AG20443 (cell line): ENCODE data around the gene ARAP3.
"Not testable (repeated sequence)": the region's sequence is repeated elsewhere in the genome, so short reads cannot be mapped to it uniquely, and the experiment has no call there.

ENCODE experiments used
- DNase-seq: peaks from one replicate; pipeline ENCODE4 v3.0.0; 2012; ENCODE audit warnings: low spot score, mixed read lengths

ARAP3 gene

DNA sequence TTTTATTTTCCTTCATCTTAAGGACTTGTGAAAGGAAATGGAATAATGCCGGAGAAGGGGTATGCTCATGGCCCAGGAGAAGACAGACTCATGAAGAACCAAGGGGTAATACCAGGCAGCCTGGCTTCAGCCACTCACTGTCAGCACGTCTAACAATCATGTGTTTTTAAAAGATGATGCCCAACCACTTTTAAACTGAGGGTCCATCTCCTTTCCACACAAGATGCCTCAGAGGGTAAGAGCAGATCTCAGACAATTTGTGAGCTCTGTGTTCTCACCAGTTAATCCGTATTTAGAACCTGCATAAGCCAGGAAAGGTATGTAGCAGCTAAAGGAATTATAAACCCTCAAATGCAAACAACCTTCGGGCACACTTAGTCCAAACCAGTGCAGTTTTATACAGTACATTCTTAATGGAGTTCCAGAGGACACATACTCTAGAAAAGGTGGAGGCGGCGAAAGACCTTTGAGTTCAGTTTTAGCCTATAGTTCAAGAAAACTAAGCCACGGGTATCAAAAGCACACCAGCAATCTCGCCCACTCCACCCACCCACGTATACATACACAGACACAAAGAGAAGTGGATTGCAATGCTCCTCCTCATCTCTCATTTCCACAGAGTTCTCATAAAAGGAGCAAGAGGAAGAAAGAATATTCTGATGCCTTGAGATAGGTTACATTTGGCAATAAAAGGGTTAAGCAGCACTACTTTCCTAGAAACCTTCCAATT lies 65.9 kb downstream of the ARAP3 start:
- DNase-seq: no peak

DNA sequence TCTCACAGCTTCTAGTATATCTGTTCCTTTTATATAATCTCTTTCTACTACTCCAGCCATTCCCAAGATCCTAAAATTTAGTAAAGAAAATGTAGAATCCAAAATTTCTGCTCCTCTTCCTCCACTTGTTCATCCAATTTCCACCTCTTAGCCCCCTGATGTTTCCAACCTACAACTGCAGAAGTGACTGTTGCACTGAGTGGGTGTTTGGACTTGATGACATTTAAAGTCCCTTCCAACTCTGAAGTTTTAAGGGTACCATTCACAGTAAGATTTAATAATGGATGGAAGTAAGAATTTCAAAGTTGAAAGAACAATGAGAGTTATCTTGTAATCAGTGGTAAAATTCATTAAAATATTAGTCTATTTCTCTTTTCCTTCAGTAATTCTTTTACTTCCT lies 68.7 kb downstream of the ARAP3 start:
- DNase-seq: no peak

DNA sequence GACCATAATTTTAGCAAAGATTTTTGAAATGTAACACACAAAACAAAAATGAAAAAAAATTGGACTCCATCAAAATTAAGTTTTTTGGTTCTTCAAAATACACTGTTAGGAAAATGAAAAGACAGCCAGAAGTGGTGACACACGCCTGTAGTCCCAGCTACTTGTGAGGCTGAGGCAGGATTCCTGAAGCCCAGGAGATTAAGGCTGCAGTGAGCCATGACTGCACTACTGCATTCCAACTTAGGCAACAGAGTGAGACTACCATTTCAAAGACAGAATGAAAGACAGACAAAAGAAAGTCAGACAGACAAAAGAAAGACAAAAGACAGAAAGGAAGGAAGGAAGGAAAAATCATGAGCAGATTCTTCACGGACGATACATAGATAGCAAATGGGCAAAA lies 70.7 kb downstream of the ARAP3 start:
- no peak for DNase-seq

DNA sequence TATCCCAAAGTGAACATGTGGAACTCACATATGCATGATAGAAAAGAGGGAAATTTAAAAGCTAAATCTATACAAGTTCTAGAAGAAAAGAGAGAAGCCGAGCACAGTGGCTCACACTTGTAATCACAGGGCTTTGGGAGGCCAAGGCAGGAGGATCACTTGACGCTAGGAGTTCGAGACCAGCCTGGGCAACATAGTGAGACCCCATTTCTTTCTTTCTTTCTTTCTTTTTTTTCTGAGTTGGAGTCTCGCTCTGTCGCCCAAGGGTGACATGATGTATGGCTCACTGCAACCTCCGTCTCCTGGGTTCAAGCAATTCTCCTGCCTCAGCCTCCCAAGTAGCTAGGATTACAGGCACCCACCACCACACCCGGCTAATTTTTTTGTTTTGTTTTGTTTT lies 72.1 kb downstream of the ARAP3 start:
- not testable (repeated sequence) for DNase-seq

DNA sequence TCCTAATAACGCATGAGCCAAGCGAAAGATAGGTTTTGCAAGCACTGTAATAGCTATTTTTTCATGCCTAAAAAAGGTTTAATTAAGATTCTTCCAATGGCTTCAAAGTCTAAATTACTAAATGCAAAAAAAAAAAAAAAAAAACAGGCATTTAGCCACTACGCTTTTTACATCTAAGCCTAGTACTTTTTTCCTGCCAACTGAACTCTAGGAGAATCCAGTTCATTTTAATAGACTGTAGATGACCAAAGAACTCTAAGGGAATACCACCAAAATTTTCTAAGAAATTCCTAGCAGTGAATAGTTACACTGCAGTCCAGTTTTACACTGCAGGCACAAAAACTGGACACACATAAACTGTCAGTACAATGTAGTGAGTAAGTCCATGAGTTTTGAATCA lies 73.0 kb downstream of the ARAP3 start:
- no peak for DNase-seq

DNA sequence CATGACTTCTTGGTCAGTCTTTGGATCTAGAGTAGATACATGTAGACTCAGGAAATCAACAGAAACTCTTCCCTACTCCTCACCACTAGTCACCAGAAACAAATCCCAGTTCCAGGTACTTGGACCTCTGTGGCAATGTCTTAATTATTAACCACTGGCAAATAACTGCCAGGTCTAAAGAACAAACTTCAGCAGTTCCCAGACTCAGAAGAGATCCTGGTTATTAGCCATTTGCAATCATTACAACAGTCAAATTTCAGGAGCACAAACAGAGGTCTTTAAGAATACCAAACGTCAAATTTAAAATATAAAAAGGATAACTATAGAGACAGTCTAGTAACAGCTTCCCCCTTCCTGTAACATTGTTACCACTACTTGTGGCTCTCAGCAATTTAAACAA lies 73.5 kb downstream of the ARAP3 start:
- DNase-seq: no peak

DNA sequence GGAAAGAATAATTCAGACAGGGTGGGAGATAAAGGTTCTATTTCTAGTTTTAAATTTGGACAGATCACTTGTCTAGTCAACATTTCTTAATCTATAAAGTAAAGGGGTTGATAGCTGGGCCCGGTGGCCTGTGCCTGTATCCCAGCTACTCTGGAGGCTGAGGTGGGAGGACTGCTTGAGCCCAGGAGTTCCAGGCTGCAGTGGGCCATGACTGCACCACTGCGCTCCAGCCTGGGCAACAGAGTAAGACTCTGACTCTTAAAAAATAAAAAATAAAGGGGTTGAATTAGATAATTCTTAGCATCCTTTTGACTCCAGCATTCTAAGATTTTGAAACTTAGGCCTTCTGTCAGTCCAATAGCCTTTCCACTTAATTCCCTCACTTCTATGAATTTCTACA lies 74.0 kb downstream of the ARAP3 start:
- DNase-seq: no peak

DNA sequence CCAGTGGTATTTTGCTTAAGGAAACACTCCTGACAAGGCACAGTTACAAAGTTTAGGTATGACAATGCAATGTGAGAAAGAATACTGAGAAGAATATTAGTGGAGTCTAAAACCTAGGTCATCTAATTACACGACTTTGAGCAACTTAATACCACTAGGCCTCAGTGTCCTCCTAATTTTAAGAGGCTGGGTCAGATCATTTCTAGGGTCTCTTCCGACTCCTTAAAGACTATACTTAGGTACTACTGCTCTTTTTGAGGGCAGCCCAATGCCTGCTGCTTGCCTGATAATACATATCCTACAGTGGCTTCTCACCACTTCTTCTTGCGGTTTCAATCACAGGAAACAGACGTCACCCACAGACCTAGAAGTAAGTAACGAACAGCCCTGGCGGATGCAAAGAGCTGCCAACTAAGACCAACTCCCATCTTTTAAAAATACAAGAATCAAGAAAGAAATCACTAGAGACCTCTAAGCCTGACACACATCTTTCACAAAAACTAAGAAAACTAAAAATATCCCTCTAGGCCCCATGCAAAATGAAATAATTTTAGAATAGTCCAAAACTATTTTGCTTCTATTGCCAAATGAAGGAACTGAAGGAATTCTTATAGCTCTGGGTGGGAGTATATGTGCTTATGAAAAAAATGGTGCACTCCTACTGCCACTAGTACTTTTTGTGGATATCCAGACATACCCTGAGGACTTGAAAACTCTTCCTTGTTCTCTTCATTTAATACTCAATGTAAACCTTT lies 76.3 kb downstream of the ARAP3 start:
- peak; percentile 21 for DNase-seq

DNA sequence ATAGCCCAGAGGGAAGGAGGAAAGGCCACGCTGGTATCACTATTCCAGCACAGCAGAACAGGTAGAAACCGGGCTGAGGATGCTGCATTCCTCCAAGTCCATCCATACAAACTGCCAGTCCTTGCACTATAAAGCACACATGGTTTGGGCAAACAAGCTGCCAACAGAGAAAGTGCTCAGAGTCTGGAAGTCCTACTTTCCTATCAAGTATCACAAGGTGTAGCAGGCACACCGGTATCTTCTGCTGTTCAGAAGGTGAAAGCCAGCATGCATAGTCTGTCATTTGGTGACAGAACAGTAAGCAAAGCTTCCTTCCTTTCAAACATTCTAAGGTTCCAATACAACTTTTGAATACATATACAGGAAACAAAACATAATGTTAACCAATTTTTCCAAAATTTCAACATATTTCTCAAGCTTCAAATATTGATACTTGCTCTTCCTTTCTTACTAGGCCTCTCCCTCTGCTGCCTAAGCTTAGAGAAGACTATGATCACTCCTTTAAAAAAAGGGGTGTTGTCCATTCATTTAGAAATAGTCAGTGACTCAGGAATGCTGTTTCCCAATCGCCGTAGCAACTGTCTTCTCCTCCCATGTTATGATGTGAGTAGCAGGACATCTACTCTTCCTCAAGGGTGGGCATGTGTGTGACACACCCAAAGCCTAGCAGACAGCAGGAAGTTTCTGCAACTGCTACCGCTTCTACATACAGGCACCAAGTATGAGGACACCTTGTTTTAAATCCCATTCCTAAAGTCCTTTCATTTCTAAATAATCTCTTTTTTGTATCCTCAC lies 77.9 kb downstream of the ARAP3 start:
- peak; percentile 91 for DNase-seq
